GM12865 (cell line): Measurements from ENCODE around the gene KLHL6.

Experiments
- DNase-seq: peaks from one replicate; pipeline ENCODE4 v3.0.0; 2010; ENCODE audit warnings: low read depth
- H3K4me3 ChIP-seq: 2 replicates; pipeline ENCODE4 v1.5.1; 2011; ENCODE audit warnings: mild to moderate bottlenecking, low read depth, low read length, control low read depth
- CTCF ChIP-seq: IDR thresholded peaks from 2 replicates; pipeline ENCODE4 v1.5.1; 2011; ENCODE audit warnings: low read length, control low read depth, low read depth, inconsistent platforms; ENCODE audit not compliant: insufficient read depth; ENCODE audit errors: missing control alignments

Gene KLHL6

GRCh38 chr3:183566880-183567279 is 11.4 kb upstream of the KLHL6 start:
- TF ChIP-seq CTCF: no peak
- no peak overlapping the region for H3K4me3 ChIP-seq
- no peak for DNase-seq

- no peak for TF ChIP-seq CTCF
- H3K4me3 ChIP-seq: no peak overlapping the region
- no peak for DNase-seq
Observed at GRCh38 chr3:183564046-183564445, 8.5 kb upstream of the KLHL6 start.

- DNase-seq: no peak
- TF ChIP-seq CTCF: no peak
- H3K4me3 ChIP-seq: no peak overlapping the region
Observed at GRCh38 chr3:183563536-183563874, 8.0 kb upstream of the KLHL6 start.

- peak; percentile 64 for DNase-seq
- H3K4me3 ChIP-seq: no peak overlapping the region
- TF ChIP-seq CTCF: peak; percentile 41
Observed at GRCh38 chr3:183560607-183561006, 5.1 kb upstream of the KLHL6 start.

GRCh38 chr3:183558495-183558894 is 3.0 kb upstream of the KLHL6 start:
- DNase-seq: no peak
- no peak for TF ChIP-seq CTCF
- no peak overlapping the region for H3K4me3 ChIP-seq

- DNase-seq: no peak
- no peak for TF ChIP-seq CTCF
- no peak overlapping the region for H3K4me3 ChIP-seq
Observed at GRCh38 chr3:183556722-183557121, 1.2 kb upstream of the KLHL6 start.

- TF ChIP-seq CTCF: no peak
- DNase-seq: peak; percentile 49
- H3K4me3 ChIP-seq: peak overlapping the region; percentile 54
Observed at GRCh38 chr3:183554377-183554776, 1.1 kb downstream of the KLHL6 start.
